H9 (cell line): Measurements from ENCODE around the gene PPP1R8. TPM values are rescaled to one million over a fixed set of nuclear protein-coding genes. Genes with fewer than 3 reads are reported as not detected.

Experiments used
- DNase-seq: peaks from one replicate; pipeline ENCODE4 v3.0.0-alpha.2; 2017
- H2AFZ ChIP-seq: one replicate; pipeline ENCODE4 v1.6.1; 2013; ENCODE audit warnings: mild to moderate bottlenecking, low read length, control low read depth, moderate library complexity
- H2AK5ac ChIP-seq: 2 replicates; pipeline ENCODE4 v1.6.1; 2013; ENCODE audit warnings: low read length, control low read depth, mixed read lengths; ENCODE audit not compliant: insufficient read length
- H2BK120ac ChIP-seq: one replicate; pipeline ENCODE4 v1.6.1; 2013; ENCODE audit warnings: low read depth, mild to moderate bottlenecking, low read length, control low read depth, inconsistent platforms; ENCODE audit not compliant: poor library complexity, severe bottlenecking
- H2BK12ac ChIP-seq: 2 replicates; pipeline ENCODE4 v1.6.1; 2013; ENCODE audit warnings: low read length, control low read depth, mixed read lengths, low read depth; ENCODE audit not compliant: insufficient read length
- H2BK15ac ChIP-seq: 2 replicates; pipeline ENCODE4 v1.6.1; 2013; ENCODE audit warnings: low read depth, low read length, control low read depth
- H2BK20ac ChIP-seq: one replicate; pipeline ENCODE4 v1.6.1; 2013; ENCODE audit warnings: low read depth, mild to moderate bottlenecking, low read length, control low read depth, inconsistent platforms; ENCODE audit not compliant: poor library complexity, severe bottlenecking
- H2BK5ac ChIP-seq: 2 replicates; pipeline ENCODE4 v1.6.1; 2013; ENCODE audit warnings: low read length, control low read depth, mixed read lengths; ENCODE audit not compliant: insufficient read length
- H3K14ac ChIP-seq: 2 replicates; pipeline ENCODE4 v1.6.1; 2013; ENCODE audit warnings: low read length, control low read depth; ENCODE audit not compliant: insufficient read depth
- H3K18ac ChIP-seq: 2 replicates; pipeline ENCODE4 v1.6.1; 2013; ENCODE audit warnings: low read depth, mild to moderate bottlenecking, mixed read lengths, low read length, control low read depth; ENCODE audit not compliant: insufficient read length
- H3K23ac ChIP-seq: 2 replicates; pipeline ENCODE4 v1.6.1; 2013; ENCODE audit warnings: low read length, control low read depth, mixed read lengths, low read depth; ENCODE audit not compliant: insufficient read length
- H3K23me2 ChIP-seq: 2 replicates; pipeline ENCODE4 v1.6.1; 2013; ENCODE audit warnings: low read depth, mild to moderate bottlenecking, mixed read lengths, low read length, control low read depth; ENCODE audit not compliant: insufficient read length, poor library complexity, severe bottlenecking
- H3K27ac ChIP-seq: 2 replicates; pipeline ENCODE4 v1.5.1; 2013; ENCODE audit warnings: low read length, control low read depth, mixed read lengths, low read depth; ENCODE audit not compliant: insufficient read length
- H3K27me3 ChIP-seq: 2 replicates; pipeline ENCODE4 v1.6.1; 2013; ENCODE audit warnings: low read length, control low read depth, inconsistent platforms; ENCODE audit not compliant: insufficient read depth
- H3K4ac ChIP-seq: 2 replicates; pipeline ENCODE4 v1.6.1; 2013; ENCODE audit warnings: low read depth, mild to moderate bottlenecking, control low read depth, inconsistent platforms, low read length, moderate library complexity
- H3K4me1 ChIP-seq: 2 replicates; pipeline ENCODE4 v1.6.1; 2013; ENCODE audit warnings: low read length, control low read depth, inconsistent platforms; ENCODE audit not compliant: insufficient read depth
- H3K4me2 ChIP-seq: 2 replicates; pipeline ENCODE4 v1.6.1; 2013; ENCODE audit warnings: low read length, control low read depth, mixed read lengths; ENCODE audit not compliant: insufficient read length, insufficient read depth
- H3K56ac ChIP-seq: 2 replicates; pipeline ENCODE4 v1.6.1; 2013; ENCODE audit warnings: low read depth, mild to moderate bottlenecking, mixed read lengths, low read length, control low read depth; ENCODE audit not compliant: insufficient read length
- H3K79me1 ChIP-seq: 2 replicates; pipeline ENCODE4 v1.6.1; 2013; ENCODE audit warnings: low read depth, mild to moderate bottlenecking, moderate library complexity, low read length, control low read depth, inconsistent platforms; ENCODE audit not compliant: insufficient read depth, poor library complexity, severe bottlenecking
- H3K79me2 ChIP-seq: 2 replicates; pipeline ENCODE4 v1.6.1; 2013; ENCODE audit warnings: low read length, control low read depth, inconsistent platforms; ENCODE audit not compliant: insufficient read depth
- H3K9ac ChIP-seq: 2 replicates; pipeline ENCODE4 v1.6.1; 2013; ENCODE audit warnings: low read length, control low read depth, mixed read lengths; ENCODE audit not compliant: insufficient read length; ENCODE audit errors: extremely low read depth
- H3K9me3 ChIP-seq: one replicate; pipeline ENCODE4 v1.6.1; 2013; ENCODE audit warnings: low read depth, low read length, inconsistent platforms; ENCODE audit not compliant: control insufficient read depth
- H3T11ph ChIP-seq: one replicate; pipeline ENCODE4 v1.6.1; 2013; ENCODE audit warnings: mild to moderate bottlenecking, low read length, control low read depth, inconsistent platforms
- H4K20me1 ChIP-seq: one replicate; pipeline ENCODE4 v1.6.1; 2013; ENCODE audit not compliant: control insufficient read depth, insufficient read length, insufficient read depth
- H4K5ac ChIP-seq: 2 replicates; pipeline ENCODE4 v1.6.1; 2013; ENCODE audit warnings: low read depth, mild to moderate bottlenecking, mixed read lengths, low read length, control low read depth; ENCODE audit not compliant: insufficient read length
- H4K8ac ChIP-seq: replicated peaks from 2 replicates; pipeline ENCODE4 v1.6.1; 2013; ENCODE audit warnings: low read length, control low read depth, mixed read lengths, low read depth; ENCODE audit not compliant: insufficient read length
- H4K91ac ChIP-seq: 2 replicates; pipeline ENCODE4 v1.6.1; 2013; ENCODE audit warnings: low read depth, mild to moderate bottlenecking, moderate library complexity, mixed read lengths, low read length, control low read depth; ENCODE audit not compliant: insufficient read length
- H3K27ac Mint-ChIP-seq, 3 experiments: 2 replicates in 2 of 3; 3 replicates in 1 of 3; pipeline ENCODE4 v1.8.0; 2020 to 2021; ENCODE audit warnings: mixed read lengths in 3 of 3, mild to moderate bottlenecking in 1 of 3, moderate library complexity in 1 of 3
- H3K27me3 Mint-ChIP-seq: 2 replicates; pipeline ENCODE4 v1.8.0; 2021; ENCODE audit warnings: low read depth, mild to moderate bottlenecking, moderate library complexity, mixed read lengths
- H3K36me3 Mint-ChIP-seq, 3 experiments: 2 replicates in 2 of 3; 3 replicates in 1 of 3; pipeline ENCODE4 v1.8.0; 2020 to 2021; ENCODE audit warnings: low read depth in 3 of 3, mixed read lengths in 3 of 3; ENCODE audit not compliant: insufficient read depth in 1 of 3
- H3K4me1 Mint-ChIP-seq, 2 experiments: 2 replicates each; pipeline ENCODE4 v1.8.0; 2020; ENCODE audit warnings: mixed read lengths in 2 of 2
- H3K4me3 Mint-ChIP-seq, 2 experiments: 2 replicates in 1 of 2; 3 replicates in 1 of 2; pipeline ENCODE4 v1.8.0; 2020 to 2021; ENCODE audit warnings: mild to moderate bottlenecking in 2 of 2, mixed read lengths in 2 of 2, moderate library complexity in 1 of 2
- H3K9me3 Mint-ChIP-seq, 2 experiments: 2 replicates in 1 of 2; 3 replicates in 1 of 2; pipeline ENCODE4 v1.8.0; 2020; ENCODE audit warnings: mild to moderate bottlenecking in 2 of 2, mixed read lengths in 2 of 2, moderate library complexity in 1 of 2
- WGBS: extraction: QIAGEN DNeasy Blood & Tissue Kit; methylation state at CpG from one replicate; pipeline ENCODE4 v1.1.7; 2013; ENCODE audit warnings: missing lambda C conversion rate, low lambda C conversion rate, mixed read lengths; ENCODE audit not compliant: insufficient read length; ENCODE audit errors: extremely low coverage; 5-methylcytosine and 5-hydroxymethylcytosine counted together
- total RNA-seq: library from RNA; stranded (reverse); gene quantifications from 2 replicates; pipeline ENCODE4 v1.2.1, GENCODE V29; 2021
- TF ChIP-seq, protein P1 (sequence below): fragments of 200-600 bp; sonication (generic); conservative IDR thresholded peaks from 3 replicates; pipeline ENCODE4 v1.8.0; 2021; ENCODE audit warnings: antibody characterized with exemption, mild to moderate bottlenecking

The PPP1R8 gene
- total RNA-seq, 1 experiment from 2014 or later, result 58.8 TPM

- Histone ChIP-seq H2BK120ac (no peak overlapping the region), H2AFZ (no peak overlapping the region), H4K20me1 (no peaks in the 10 kb centered on the region), H2BK20ac (no peak overlapping the region), H3K27ac (no peak overlapping the region), H4K91ac (no peak overlapping the region), H2AK5ac (no peak overlapping the region), H4K8ac (no peak overlapping the region), H3K4me1 (no peaks in the 10 kb centered on the region), H3K14ac (no peak overlapping the region), H4K5ac (no peak overlapping the region), H3K18ac (no peak overlapping the region), H2BK12ac (no peak overlapping the region), H3K23ac (no peak overlapping the region), H3K23me2 (no peaks in the 10 kb centered on the region), H3K4ac (no peak overlapping the region), H3K79me1 (no peaks in the 10 kb centered on the region), H3K79me2 (no peaks in the 10 kb centered on the region), H3K27me3 (no peaks in the 10 kb centered on the region), H3K9ac (no peak overlapping the region), H3K4me2 (no peak overlapping the region), H2BK15ac (no peak overlapping the region), H3K56ac (no peak overlapping the region), H3K9me3 (no peaks in the 10 kb centered on the region), H2BK5ac (no peak overlapping the region), H3T11ph (no peak overlapping the region)
- Mint-ChIP-seq H3K27ac (0 out of 7 replicates have a peak overlapping the region, but pooled peaks of 1 of the 3 experiments have one; percentile 25), H3K4me1 (no peaks in the 10 kb centered on the region), H3K4me3 (no peak overlapping the region; a peak in 1 of 5 replicates), H3K9me3 (no peaks in the 10 kb centered on the region), H3K36me3 (no peaks in the 10 kb centered on the region), H3K27me3 (no peaks in the 10 kb centered on the region)
- WGBS, result no CpG with 5 or more reads among the region's 3 CpGs
- no peak for DNase-seq
- TF ChIP-seq, protein P1, sequence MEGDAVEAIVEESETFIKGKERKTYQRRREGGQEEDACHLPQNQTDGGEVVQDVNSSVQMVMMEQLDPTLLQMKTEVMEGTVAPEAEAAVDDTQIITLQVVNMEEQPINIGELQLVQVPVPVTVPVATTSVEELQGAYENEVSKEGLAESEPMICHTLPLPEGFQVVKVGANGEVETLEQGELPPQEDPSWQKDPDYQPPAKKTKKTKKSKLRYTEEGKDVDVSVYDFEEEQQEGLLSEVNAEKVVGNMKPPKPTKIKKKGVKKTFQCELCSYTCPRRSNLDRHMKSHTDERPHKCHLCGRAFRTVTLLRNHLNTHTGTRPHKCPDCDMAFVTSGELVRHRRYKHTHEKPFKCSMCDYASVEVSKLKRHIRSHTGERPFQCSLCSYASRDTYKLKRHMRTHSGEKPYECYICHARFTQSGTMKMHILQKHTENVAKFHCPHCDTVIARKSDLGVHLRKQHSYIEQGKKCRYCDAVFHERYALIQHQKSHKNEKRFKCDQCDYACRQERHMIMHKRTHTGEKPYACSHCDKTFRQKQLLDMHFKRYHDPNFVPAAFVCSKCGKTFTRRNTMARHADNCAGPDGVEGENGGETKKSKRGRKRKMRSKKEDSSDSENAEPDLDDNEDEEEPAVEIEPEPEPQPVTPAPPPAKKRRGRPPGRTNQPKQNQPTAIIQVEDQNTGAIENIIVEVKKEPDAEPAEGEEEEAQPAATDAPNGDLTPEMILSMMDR, result no peak
These were observed 47.6 kb upstream of the PPP1R8 start for GRCh38 chr1:27782950-27783349.
